ENCODE results near the gene RUNX2. TPM values are rescaled to one million over a fixed set of nuclear protein-coding genes. Genes with fewer than 3 reads are reported as not detected.

RUNX2 gene
- total and polyA plus RNA-seq, 10 of the 15 experiments (the other 5 are each of a cell fraction or from before 2014, with no cell fraction given) = 0.01 to 0.77 (median 0.15) TPM; not detected in 3

DNA sequence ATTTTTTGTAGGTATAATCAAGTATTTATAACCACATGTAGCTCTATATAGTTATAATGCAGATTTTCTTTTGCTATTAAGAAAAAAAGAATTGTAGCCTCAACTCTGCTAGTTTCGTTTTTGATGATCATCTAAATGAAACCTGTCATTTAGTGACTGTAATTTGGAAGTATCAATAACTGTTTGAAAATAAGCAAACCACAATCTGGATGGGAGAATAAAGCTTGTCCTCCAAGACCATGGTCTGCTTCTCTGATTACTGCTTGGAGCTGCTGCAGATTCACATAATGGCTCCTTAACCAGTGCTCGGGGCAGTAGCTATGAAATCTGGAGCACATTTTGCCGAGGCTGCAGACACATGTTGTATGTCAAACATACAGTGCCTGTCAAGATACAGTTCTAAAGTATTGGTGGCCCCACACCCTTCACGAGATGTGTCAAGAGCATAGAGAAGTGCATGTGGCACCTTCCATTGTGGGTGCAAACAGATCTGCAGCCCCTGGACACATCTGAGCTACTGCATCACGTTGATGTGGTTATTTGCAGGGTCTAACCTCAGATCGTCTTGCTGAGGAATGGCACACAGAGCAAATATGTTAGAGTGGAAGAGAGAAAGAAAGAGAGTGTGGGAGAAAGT is 305.3 kb downstream of the RUNX2 start:
- CTCF ChIA-PET = no interaction called here
- RAD21 ChIA-PET (ENCODE audit: unreplicated experiment) = no interaction called here

More for the DNA sequence above, 305.3 kb downstream of the RUNX2 start:
- no peak overlapping the region for H2AFZ ChIP-seq (ENCODE audit: control insufficient read depth, low read depth, low read length)
- SMC1A ChIA-PET (ENCODE audit: uncharacterized antibody, unreplicated experiment) = interaction anchor here (0.8 kb wide), 1 partner anchor 17 kb away, joined by 4 read pairs; no protein-coding TSS in a partner anchor
- FAIRE-seq = no peak
- no TSS peak for BruUV-seq (replicated peaks)
- H3K4me2 ChIP-seq (ENCODE audit: control insufficient read depth, insufficient read depth) = no peak overlapping the region
- no peaks in the 10 kb centered on the region for H3K79me2 ChIP-seq (ENCODE audit: control insufficient read depth, insufficient read depth, low read length)
- no peaks in the 10 kb centered on the region for H4K20me1 ChIP-seq (ENCODE audit: control insufficient read depth, insufficient read depth)
- intact Hi-C loops (cut with micrococcal nuclease; ENCODE audit: unreplicated experiment) = no loop called here
- no peak for ATAC-seq
- DNase-seq (ENCODE audit: low read depth, low spot score) = no peak
- in situ Hi-C loops (cut with MboI) = no loop called here
- H3K36me3 ChIP-seq (ENCODE audit: control insufficient read depth in 2 of 2, insufficient read depth in 2 of 2, low read length in 1 of 2) = no peaks in the 10 kb centered on the region
- TF ChIP-seq NFYA (IDR thresholded peaks at IDR 0.05; ENCODE audit: borderline replicate concordance, low read depth, low read length) (no peak), KLF5 (IDR thresholded peaks at IDR 0.05; ENCODE audit: partially characterized antibody) (no peak), GATAD2B (conservative IDR thresholded peaks at IDR 0.05; ENCODE audit: low read depth) (no peak), ASH2L (IDR thresholded peaks at IDR 0.05; ENCODE audit: borderline replicate concordance, low read depth) (no peak), EP300 (IDR thresholded peaks at IDR 0.05; ENCODE audit: borderline replicate concordance in 1 of 2, control insufficient read depth in 1 of 2, low read depth in 2 of 2, low read length in 2 of 2) (no peak), USF2 (IDR thresholded peaks at IDR 0.05; ENCODE audit: borderline replicate concordance, low read depth, low read length) (no peak), CHD1 (IDR thresholded peaks at IDR 0.05; ENCODE audit: low read depth, low read length) (no peak), NR2C2 (IDR thresholded peaks at IDR 0.05; ENCODE audit: borderline replicate concordance, control insufficient read depth, insufficient read length, low read depth) (no peak), IKZF2 (IDR thresholded peaks at IDR 0.05) (no peak), PAX8 (IDR thresholded peaks at IDR 0.05) (no peak), POU2F2 (IDR thresholded peaks at IDR 0.05; ENCODE audit: borderline replicate concordance, low read depth, low read length) (no peak), HDAC2 (IDR thresholded peaks at IDR 0.05) (no peak), ZNF384 (IDR thresholded peaks at IDR 0.05; ENCODE audit: borderline replicate concordance, low read depth, low read length) (no peak), TCF7 (IDR thresholded peaks at IDR 0.05; ENCODE audit: borderline replicate concordance) (no peak), CHD2 (IDR thresholded peaks at IDR 0.05; ENCODE audit: borderline replicate concordance, low read depth, low read length) (no peak), FOXM1 (IDR thresholded peaks at IDR 0.05; ENCODE audit: low read depth, low read length) (no peak), HDAC6 (IDR thresholded peaks at IDR 0.05; ENCODE audit: unreplicated experiment) (no peak)
- TF ChIP-seq, protein P1, sequence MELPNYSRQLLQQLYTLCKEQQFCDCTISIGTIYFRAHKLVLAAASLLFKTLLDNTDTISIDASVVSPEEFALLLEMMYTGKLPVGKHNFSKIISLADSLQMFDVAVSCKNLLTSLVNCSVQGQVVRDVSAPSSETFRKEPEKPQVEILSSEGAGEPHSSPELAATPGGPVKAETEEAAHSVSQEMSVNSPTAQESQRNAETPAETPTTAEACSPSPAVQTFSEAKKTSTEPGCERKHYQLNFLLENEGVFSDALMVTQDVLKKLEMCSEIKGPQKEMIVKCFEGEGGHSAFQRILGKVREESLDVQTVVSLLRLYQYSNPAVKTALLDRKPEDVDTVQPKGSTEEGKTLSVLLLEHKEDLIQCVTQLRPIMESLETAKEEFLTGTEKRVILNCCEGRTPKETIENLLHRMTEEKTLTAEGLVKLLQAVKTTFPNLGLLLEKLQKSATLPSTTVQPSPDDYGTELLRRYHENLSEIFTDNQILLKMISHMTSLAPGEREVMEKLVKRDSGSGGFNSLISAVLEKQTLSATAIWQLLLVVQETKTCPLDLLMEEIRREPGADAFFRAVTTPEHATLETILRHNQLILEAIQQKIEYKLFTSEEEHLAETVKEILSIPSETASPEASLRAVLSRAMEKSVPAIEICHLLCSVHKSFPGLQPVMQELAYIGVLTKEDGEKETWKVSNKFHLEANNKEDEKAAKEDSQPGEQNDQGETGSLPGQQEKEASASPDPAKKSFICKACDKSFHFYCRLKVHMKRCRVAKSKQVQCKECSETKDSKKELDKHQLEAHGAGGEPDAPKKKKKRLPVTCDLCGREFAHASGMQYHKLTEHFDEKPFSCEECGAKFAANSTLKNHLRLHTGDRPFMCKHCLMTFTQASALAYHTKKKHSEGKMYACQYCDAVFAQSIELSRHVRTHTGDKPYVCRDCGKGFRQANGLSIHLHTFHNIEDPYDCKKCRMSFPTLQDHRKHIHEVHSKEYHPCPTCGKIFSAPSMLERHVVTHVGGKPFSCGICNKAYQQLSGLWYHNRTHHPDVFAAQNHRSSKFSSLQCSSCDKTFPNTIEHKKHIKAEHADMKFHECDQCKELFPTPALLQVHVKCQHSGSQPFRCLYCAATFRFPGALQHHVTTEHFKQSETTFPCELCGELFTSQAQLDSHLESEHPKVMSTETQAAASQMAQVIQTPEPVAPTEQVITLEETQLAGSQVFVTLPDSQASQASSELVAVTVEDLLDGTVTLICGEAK (IDR thresholded peaks at IDR 0.05; ENCODE audit: borderline replicate concordance) = no peak
- TF ChIP-seq, protein P2, sequence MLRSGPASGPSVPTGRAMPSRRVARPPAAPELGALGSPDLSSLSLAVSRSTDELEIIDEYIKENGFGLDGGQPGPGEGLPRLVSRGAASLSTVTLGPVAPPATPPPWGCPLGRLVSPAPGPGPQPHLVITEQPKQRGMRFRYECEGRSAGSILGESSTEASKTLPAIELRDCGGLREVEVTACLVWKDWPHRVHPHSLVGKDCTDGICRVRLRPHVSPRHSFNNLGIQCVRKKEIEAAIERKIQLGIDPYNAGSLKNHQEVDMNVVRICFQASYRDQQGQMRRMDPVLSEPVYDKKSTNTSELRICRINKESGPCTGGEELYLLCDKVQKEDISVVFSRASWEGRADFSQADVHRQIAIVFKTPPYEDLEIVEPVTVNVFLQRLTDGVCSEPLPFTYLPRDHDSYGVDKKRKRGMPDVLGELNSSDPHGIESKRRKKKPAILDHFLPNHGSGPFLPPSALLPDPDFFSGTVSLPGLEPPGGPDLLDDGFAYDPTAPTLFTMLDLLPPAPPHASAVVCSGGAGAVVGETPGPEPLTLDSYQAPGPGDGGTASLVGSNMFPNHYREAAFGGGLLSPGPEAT (IDR thresholded peaks at IDR 0.05; ENCODE audit: low read depth) = no peak
- POLR2A ChIA-PET = no interaction called here
- no peaks in the 10 kb centered on the region for H3K9me3 ChIP-seq (replicated peaks; ENCODE audit: control insufficient read depth, insufficient read depth, low read length)
- no peaks in the 10 kb centered on the region for H3K4me1 ChIP-seq (ENCODE audit: control insufficient read depth, insufficient read depth, low read length)
- H3K4me3 ChIP-seq = no peak overlapping the region
- 20% methylated on average over 6 of the region's 6 CpGs for WGBS (ENCODE audit: insufficient coverage, insufficient replicate concordance, low lambda C conversion rate, missing lambda C conversion rate)
- no peak overlapping the region for H3K27ac ChIP-seq (ENCODE audit: control insufficient read depth, insufficient read depth)
- no peaks in the 10 kb centered on the region; a peak in 1 of 4 replicates for H3K27me3 ChIP-seq (replicated peaks in 1 of 2; ENCODE audit: control insufficient read depth in 2 of 2, insufficient read depth in 2 of 2, low read length in 1 of 2)
- H3K9ac ChIP-seq (ENCODE audit: control insufficient read depth, insufficient read depth, low read length) = no peak overlapping the region
